Retinal pigment epithelial cell (primary cell): ENCODE measurements around the gene ANKS1A.

Experiments
- DNase-seq: peaks from one replicate; pipeline ENCODE4 v3.0.0-alpha.2; 2010; ENCODE audit warnings: low read depth
- H3K4me3 ChIP-seq: 2 replicates; pipeline ENCODE4 v1.5.1; 2011; ENCODE audit warnings: mild to moderate bottlenecking, low read length, control low read depth, moderate library complexity
- CTCF ChIP-seq: conservative IDR thresholded peaks from 2 replicates; pipeline ENCODE4 v1.5.1; 2011; ENCODE audit warnings: low read depth, low read length, control low read depth, inconsistent platforms

The ANKS1A gene

DNA sequence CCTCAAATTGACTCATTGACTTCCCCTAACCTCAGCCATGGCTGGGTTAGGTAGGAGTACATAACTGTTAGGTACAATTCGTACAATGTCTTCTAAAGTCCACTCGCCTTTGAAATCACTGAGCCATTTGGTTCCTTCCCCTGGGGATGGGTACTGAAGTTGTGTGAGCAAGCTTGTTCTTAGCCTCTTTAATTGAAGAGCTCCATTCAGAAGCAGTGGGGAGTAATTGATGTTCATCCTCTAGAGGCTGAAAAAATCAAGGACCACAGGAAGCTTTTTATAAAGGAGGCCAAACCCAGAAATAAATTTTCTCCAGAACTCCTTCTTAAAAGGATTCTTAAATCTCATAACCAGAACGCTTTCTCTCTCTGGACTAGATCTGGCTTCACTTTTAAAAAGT, 60.6 kb downstream of the ANKS1A start:
- no peak overlapping the region for H3K4me3 ChIP-seq
- no peak for DNase-seq
- no peak for TF ChIP-seq CTCF

- no peak for DNase-seq
- no peak for TF ChIP-seq CTCF
- H3K4me3 ChIP-seq, result no peak overlapping the region
These were observed 61.8 kb downstream of the ANKS1A start for GRCh38 chr6:34950849-34951248.

- no peak for DNase-seq
- no peak for TF ChIP-seq CTCF
These were observed 62.7 kb downstream of the ANKS1A start for GRCh38 chr6:34951731-34952130.

GRCh38 chr6:34953061-34954025, 64.3 kb downstream of the ANKS1A start:
- H3K4me3 ChIP-seq, result no peak overlapping the region
- TF ChIP-seq CTCF, result no peak
- DNase-seq, result no peak

More at GRCh38 chr6:34951731-34952130, 62.7 kb downstream of the ANKS1A start:
- H3K4me3 ChIP-seq, result no peak overlapping the region

DNA sequence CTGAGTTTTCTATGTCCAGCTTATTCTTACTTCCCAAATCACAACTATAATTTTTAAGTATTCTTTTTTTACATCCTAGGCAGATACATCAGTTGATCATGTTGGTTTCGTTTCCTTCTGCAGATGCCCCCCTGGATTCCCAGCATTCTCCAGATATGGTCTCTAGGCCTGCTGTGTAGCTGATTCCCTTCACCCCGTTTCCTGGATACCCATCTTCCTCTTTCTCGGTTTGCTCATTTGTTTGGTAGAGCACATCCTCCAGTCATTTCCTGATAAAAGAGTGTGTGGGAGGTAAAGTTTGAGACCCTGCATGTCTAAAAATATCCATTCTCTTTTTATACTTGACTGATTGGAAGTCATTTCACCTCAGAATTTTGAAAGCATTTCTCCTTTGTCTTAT, 66.4 kb downstream of the ANKS1A start:
- no peak overlapping the region for H3K4me3 ChIP-seq
- no peak for DNase-seq
- no peak for TF ChIP-seq CTCF

GRCh38 chr6:34957231-34957783, 68.3 kb downstream of the ANKS1A start:
- no peak overlapping the region for H3K4me3 ChIP-seq
- TF ChIP-seq CTCF, result no peak
- no peak for DNase-seq

DNA sequence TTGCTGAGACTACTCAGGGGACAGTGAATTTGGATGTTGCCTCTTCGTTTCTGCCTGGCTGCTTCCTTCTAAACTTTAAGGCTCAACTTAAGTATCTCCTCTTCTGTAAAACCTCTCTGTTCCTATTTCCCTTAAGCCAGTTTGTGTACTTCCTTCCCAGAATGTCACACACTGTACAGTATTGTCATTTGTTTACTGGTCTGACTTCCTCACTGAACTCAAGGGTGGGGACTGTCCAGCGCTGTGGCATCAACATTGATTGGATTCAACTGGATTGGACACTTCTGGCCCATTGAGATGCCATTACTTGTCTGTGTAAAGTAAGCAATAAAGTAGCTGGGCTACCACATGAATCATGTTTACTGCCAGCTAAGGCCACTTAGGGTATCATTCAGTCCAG, 69.7 kb downstream of the ANKS1A start:
- H3K4me3 ChIP-seq, result no peak overlapping the region
- no peak for DNase-seq
- no peak for TF ChIP-seq CTCF
